ENCODE results near the gene ZSWIM9. TPM values are rescaled to one million over a fixed set of nuclear protein-coding genes. Genes with fewer than 3 reads are reported as not detected.
"Not testable (repeated sequence)": the region's sequence is repeated elsewhere in the genome, so short reads cannot be mapped to it uniquely, and the experiment has no call there.

Gene ZSWIM9
- total and polyA plus RNA-seq, 11 donors = 2.2 to 7.7 (median 6.2) TPM

- WGBS, 4 donors = 89 to 95% (median 92%) methylated on average over 5 of the region's 5 CpGs
- ATAC-seq (no peak), DNase-seq (no peak)
- Histone ChIP-seq H3K27ac (no peak overlapping the region), H3K27me3 (no peaks in the 10 kb centered on the region), H3K36me3 (peaks cover 0 to 86% (median 71%) of the 10 kb centered on the region in 9 donors), H3K4me1 (peaks cover 0 to 5% (median 0%) of the 10 kb centered on the region in 12 donors), H3K4me3 (no peak overlapping the region), H3K9me3 (no peaks in the 10 kb centered on the region)
- intact Hi-C loops (cut with DNase I) = loop anchor here in 1 of 10 donors (5.0 kb wide), 1 partner anchor 33 kb away; no protein-coding TSS in a partner anchor
- TF ChIP-seq CTCF (IDR thresholded peaks at IDR 0.05) (no peak), POLR2A (IDR thresholded peaks at IDR 0.05) (no peak)
These were observed 43.5 kb downstream of the ZSWIM9 start for GRCh38 chr19:48213959-48214358.

- Histone ChIP-seq H3K9me3 (no peaks in the 10 kb centered on the region), H3K27ac (no peak overlapping the region), H3K4me3 (no peak overlapping the region), H3K27me3 (no peaks in the 10 kb centered on the region), H3K4me1 (no peaks in the 10 kb centered on the region), H3K36me3 (peaks cover 0 to 98% (median 75%) of the 10 kb centered on the region in 9 donors)
- no peak for DNase-seq
- TF ChIP-seq POLR2A (IDR thresholded peaks at IDR 0.05) = no peak
- TF ChIP-seq CTCF (IDR thresholded peaks at IDR 0.05) = no peak
- intact Hi-C loops (cut with DNase I) = no loop called here
- 77 to 89% (median 86%) methylated on average over 13 to 14 of the region's 14 CpGs for WGBS, 4 donors
- no peak for ATAC-seq
These were observed 46.5 kb downstream of the ZSWIM9 start for GRCh38 chr19:48216933-48217332.

DNA sequence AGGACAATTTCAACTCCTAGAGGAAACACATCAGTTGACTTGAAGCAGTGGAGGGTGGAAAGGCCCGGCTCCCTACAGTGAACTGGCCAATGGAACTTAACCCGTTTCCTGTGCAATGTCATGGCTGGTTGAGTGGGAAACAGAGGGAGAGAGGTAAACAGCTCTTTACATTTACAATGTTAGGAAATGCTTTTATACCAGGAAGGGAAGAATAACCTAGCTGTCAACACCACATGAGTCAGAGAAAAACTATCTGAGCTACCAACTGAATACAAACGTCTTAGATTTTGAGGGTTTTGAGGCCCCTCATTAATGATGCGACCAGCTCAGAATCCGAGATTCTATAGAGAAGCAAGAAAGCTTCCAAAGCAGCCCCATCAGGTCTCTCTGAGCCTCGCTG lies 48.5 kb downstream of the ZSWIM9 start:
- DNase-seq (no peak), ATAC-seq (no peak)
- H3K4me1 ChIP-seq = no peaks in the 10 kb centered on the region
- no peaks in the 10 kb centered on the region for H3K27me3 ChIP-seq
- H3K27ac ChIP-seq = no peak overlapping the region
- H3K36me3 ChIP-seq = peaks cover 0 to 98% (median 63%) of the 10 kb centered on the region in 9 donors
- whole genome bisulfite sequencing, 4 donors = 90 to 92% (median 91%) methylated on average over 6 of the region's 6 CpGs
- no peak overlapping the region for H3K4me3 ChIP-seq
- no peaks in the 10 kb centered on the region for H3K9me3 ChIP-seq
- TF ChIP-seq CTCF (IDR thresholded peaks at IDR 0.05) (no peak), POLR2A (IDR thresholded peaks at IDR 0.05) (no peak)
- intact Hi-C loops (cut with DNase I) = no loop called here

GRCh38 chr19:48220784-48221183 lies 50.3 kb downstream of the ZSWIM9 start:
- H3K9me3 ChIP-seq; intact Hi-C loops (cut with DNase I); H3K4me1 ChIP-seq; DNase-seq; H3K4me3 ChIP-seq; ATAC-seq; H3K27ac ChIP-seq; H3K27me3 ChIP-seq: not testable (repeated sequence)
- 92 to 99% (median 96%) methylated on average over 3 of the region's 3 CpGs for WGBS, 4 donors
- H3K36me3 ChIP-seq = peaks cover 0 to 99% (median 66%) of the 10 kb centered on the region in 9 donors

DNA sequence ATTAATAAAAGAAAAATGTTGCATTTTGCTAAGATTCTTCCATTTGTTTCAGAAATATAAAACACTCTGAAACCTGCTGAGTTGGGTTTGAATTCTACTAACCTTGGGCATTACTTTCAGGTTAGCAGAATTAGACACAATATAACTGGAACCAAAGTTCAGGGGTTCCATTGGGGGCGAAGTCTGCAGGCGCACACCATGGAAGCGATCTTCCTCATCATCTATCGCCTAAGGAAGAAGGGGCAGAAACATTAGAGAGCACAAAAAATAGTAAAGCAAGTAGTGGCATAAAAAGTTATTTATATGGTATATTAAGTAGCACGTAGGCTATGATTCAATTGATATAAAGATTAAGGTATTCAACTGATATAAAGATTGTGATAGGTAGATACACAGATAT lies 51.1 kb downstream of the ZSWIM9 start:
- DNase-seq = no peak
- peaks cover 0 to 100% (median 68%) of the 10 kb centered on the region in 9 donors for H3K36me3 ChIP-seq
- intact Hi-C loops (cut with DNase I) = no loop called here

More for the DNA sequence above, 51.1 kb downstream of the ZSWIM9 start:
- no peak for ATAC-seq
- no peaks in the 10 kb centered on the region for H3K4me1 ChIP-seq
- no peak for TF ChIP-seq CTCF (IDR thresholded peaks at IDR 0.05)
- no peak for TF ChIP-seq POLR2A (IDR thresholded peaks at IDR 0.05)
- H3K27ac ChIP-seq = no peak overlapping the region
- WGBS, 4 donors = 94 to 97% (median 96%) methylated on average over 5 of the region's 5 CpGs
- H3K27me3 ChIP-seq = no peaks in the 10 kb centered on the region
- H3K9me3 ChIP-seq = no peaks in the 10 kb centered on the region
- H3K4me3 ChIP-seq = no peak overlapping the region

All from heart left ventricle (tissue), 16 donors.